Lung (tissue), 12 donors: ENCODE results near the gene ARHGAP42. TPM values are rescaled to one million over a fixed set of nuclear protein-coding genes. Genes with fewer than 3 reads are reported as not detected.

Experiments used
- ATAC-seq: fragments of 200-7000 bp; cut with Tn5 transposase; one replicate; pipeline ENCODE4 v1.9.1; 2020; ENCODE audit warnings: moderate number of reproducible peaks; ENCODE audit not compliant: insufficient read depth, low FRiP score
- DNase-seq, 3 donors: peaks; one replicate each; pipeline ENCODE4 v3.0.0-alpha.2; 2013 to 2017
- H3K27ac ChIP-seq, 2 donors: one replicate each; pipeline ENCODE4 v1.5.1; 2013; ENCODE audit warnings: mild to moderate bottlenecking in 2 of 2, moderate library complexity in 2 of 2, control low read depth in 1 of 2, inconsistent platforms in 1 of 2, low read depth in 1 of 2, low read length in 1 of 2
- H3K27me3 ChIP-seq, 3 donors: one replicate each; pipeline ENCODE4 v1.5.1; 2013; ENCODE audit warnings: low read length in 2 of 3; ENCODE audit not compliant: control insufficient read depth in 3 of 3, insufficient read depth in 3 of 3
- H3K36me3 ChIP-seq, 4 donors: one replicate each; pipeline ENCODE4 v1.5.1; 2013; ENCODE audit warnings: low read length in 4 of 4, mild to moderate bottlenecking in 1 of 4, moderate library complexity in 1 of 4; ENCODE audit not compliant: control insufficient read depth in 4 of 4, insufficient read depth in 4 of 4
- H3K4me1 ChIP-seq, 5 donors: one replicate each; pipeline ENCODE4 v1.5.1; 2013; ENCODE audit warnings: low read length in 5 of 5, mild to moderate bottlenecking in 2 of 5, moderate library complexity in 1 of 5; ENCODE audit not compliant: control insufficient read depth in 5 of 5, insufficient read depth in 5 of 5
- H3K4me3 ChIP-seq: one replicate; pipeline ENCODE4 v1.5.1; 2013; ENCODE audit warnings: mild to moderate bottlenecking, control low read depth, moderate library complexity
- H3K9ac ChIP-seq, 2 donors: one replicate each; pipeline ENCODE4 v1.5.1; 2013; ENCODE audit warnings: low read length in 2 of 2, control low read depth in 1 of 2; ENCODE audit not compliant: insufficient read depth in 1 of 2
- H3K9me3 ChIP-seq, 4 donors: one replicate each; pipeline ENCODE4 v1.5.1; 2013; ENCODE audit warnings: low read length in 3 of 4, mild to moderate bottlenecking in 1 of 4, moderate library complexity in 1 of 4; ENCODE audit not compliant: control insufficient read depth in 4 of 4, insufficient read depth in 3 of 4
- WGBS, 2 donors: extraction: QIAGEN DNeasy Blood & Tissue Kit; methylation state at CpG; one replicate each; pipeline ENCODE4 v1.1.7; 2013; 5-methylcytosine and 5-hydroxymethylcytosine counted together
- polyA plus RNA-seq, 2 donors: library from polyadenylated mRNA; stranded (reverse); fragments of 200-250 nt; gene quantifications; one replicate each; pipeline ENCODE4 v1.2.1, GENCODE V29; 2013
- total RNA-seq, 2 donors: library from RNA; depleted of rRNA in 1 of 2; stranded (reverse); fragments of >200 nt in 1 of 2; gene quantifications; one replicate each; pipeline ENCODE4 v1.2.1, GENCODE V29; 2014 to 2021
- TF ChIP-seq, protein P1 (sequence below): IDR thresholded peaks from 2 replicates; pipeline ENCODE4 v1.5.1; 2012; ENCODE audit warnings: mild to moderate bottlenecking; ENCODE audit errors: control extremely low read depth, extremely low read depth
- donor health status: control.
- donor health status: control.
- donor health status: Bipolar disorder and iron deficiency.
- donor health status: healthy.
- donor health status: DM: yes; HTN: yes; CAD: no.

ARHGAP42 gene
- total and polyA plus RNA-seq, 4 donors = 4.1 to 58.6 (median 10.3) TPM

- ATAC-seq (peak; percentile 58), DNase-seq (peak; percentile 59 to 80 (median 78))
- 48 to 70% methylated on average over 3 of the region's 3 CpGs for WGBS, 2 donors
- Histone ChIP-seq H3K4me3 (no peak overlapping the region), H3K9ac (peak overlapping the region in 1 of 2 donors; percentile 30), H3K36me3 (no peaks in the 10 kb centered on the region), H3K27me3 (peaks cover 0 to 5% (median 0%) of the 10 kb centered on the region in 3 donors), H3K9me3 (no peaks in the 10 kb centered on the region), H3K4me1 (peaks cover 0 to 14% (median 7%) of the 10 kb centered on the region in 5 donors), H3K27ac (peak overlapping the region; percentile 59 to 68)
- TF ChIP-seq, protein P1, sequence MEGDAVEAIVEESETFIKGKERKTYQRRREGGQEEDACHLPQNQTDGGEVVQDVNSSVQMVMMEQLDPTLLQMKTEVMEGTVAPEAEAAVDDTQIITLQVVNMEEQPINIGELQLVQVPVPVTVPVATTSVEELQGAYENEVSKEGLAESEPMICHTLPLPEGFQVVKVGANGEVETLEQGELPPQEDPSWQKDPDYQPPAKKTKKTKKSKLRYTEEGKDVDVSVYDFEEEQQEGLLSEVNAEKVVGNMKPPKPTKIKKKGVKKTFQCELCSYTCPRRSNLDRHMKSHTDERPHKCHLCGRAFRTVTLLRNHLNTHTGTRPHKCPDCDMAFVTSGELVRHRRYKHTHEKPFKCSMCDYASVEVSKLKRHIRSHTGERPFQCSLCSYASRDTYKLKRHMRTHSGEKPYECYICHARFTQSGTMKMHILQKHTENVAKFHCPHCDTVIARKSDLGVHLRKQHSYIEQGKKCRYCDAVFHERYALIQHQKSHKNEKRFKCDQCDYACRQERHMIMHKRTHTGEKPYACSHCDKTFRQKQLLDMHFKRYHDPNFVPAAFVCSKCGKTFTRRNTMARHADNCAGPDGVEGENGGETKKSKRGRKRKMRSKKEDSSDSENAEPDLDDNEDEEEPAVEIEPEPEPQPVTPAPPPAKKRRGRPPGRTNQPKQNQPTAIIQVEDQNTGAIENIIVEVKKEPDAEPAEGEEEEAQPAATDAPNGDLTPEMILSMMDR = no peak
Observed at GRCh38 chr11:100719809-100720221, 32.7 kb downstream of the ARHGAP42 start.

DNA sequence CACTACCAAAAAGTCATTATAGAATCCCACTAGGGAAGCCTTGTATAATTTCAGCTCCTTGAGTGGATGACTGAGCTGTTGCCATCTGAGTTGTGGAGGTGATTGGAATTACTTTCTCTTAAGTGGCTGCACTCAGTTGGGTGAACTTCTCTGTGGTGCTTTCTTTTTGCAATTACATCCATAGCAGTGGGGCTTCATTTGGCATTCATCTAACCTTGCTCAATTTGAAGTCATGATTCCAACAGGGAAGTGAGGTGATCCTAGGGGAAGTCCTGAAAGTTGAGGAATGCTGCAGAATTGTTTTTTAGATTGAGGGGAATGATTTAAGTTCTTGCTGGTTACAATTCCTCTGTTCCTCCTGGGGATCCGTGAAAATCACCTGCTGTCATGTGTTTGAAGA is 39.6 kb downstream of the ARHGAP42 start:
- no peaks in the 10 kb centered on the region for H3K9me3 ChIP-seq
- DNase-seq (no peak), ATAC-seq (no peak)
- no peaks in the 10 kb centered on the region for H3K36me3 ChIP-seq
- TF ChIP-seq, protein P1 = no peak
- peaks cover 0 to 17% (median 2%) of the 10 kb centered on the region in 5 donors for H3K4me1 ChIP-seq
- H3K9ac ChIP-seq = no peak overlapping the region
- 48 to 64% methylated on average over 1 of the region's 1 CpG for WGBS, 2 donors
- H3K4me3 ChIP-seq = no peak overlapping the region
- peaks cover 0 to 7% (median 0%) of the 10 kb centered on the region in 3 donors for H3K27me3 ChIP-seq
- peak overlapping the region in 1 of 2 donors; percentile 66 for H3K27ac ChIP-seq

GRCh38 chr11:100727410-100727809 is 40.3 kb downstream of the ARHGAP42 start:
- no peak for ATAC-seq
- Histone ChIP-seq H3K4me1 (peaks cover 0 to 18% (median 2%) of the 10 kb centered on the region in 5 donors), H3K36me3 (no peaks in the 10 kb centered on the region), H3K4me3 (no peak overlapping the region), H3K27me3 (peaks cover 0 to 7% (median 0%) of the 10 kb centered on the region in 3 donors), H3K9me3 (no peaks in the 10 kb centered on the region), H3K9ac (no peak overlapping the region), H3K27ac (peak overlapping the region in 1 of 2 donors; percentile 54)
- DNase-seq = peak in 1 of 3 donors; percentile 42
- 67 to 73% methylated on average over 9 of the region's 9 CpGs for WGBS, 2 donors
- TF ChIP-seq, protein P1 = no peak

- 90 to 91% methylated on average over 3 of the region's 3 CpGs for WGBS, 2 donors
- Histone ChIP-seq H3K4me3 (no peak overlapping the region), H3K27me3 (peaks cover 0 to 2% (median 0%) of the 10 kb centered on the region in 3 donors), H3K36me3 (no peaks in the 10 kb centered on the region), H3K9ac (no peak overlapping the region), H3K27ac (no peak overlapping the region), H3K9me3 (no peaks in the 10 kb centered on the region), H3K4me1 (peaks cover 0 to 23% (median 2%) of the 10 kb centered on the region in 5 donors)
- TF ChIP-seq, protein P1 = no peak
- no peak for ATAC-seq
- peak in 2 of 3 donors; percentile 26 to 38 for DNase-seq
Observed at GRCh38 chr11:100730266-100730665, 43.2 kb downstream of the ARHGAP42 start.
